Fibroblast of pulmonary artery (primary cell): ENCODE results near the gene GREM1.
A peak's percentile ranks its signal among the peaks of the same experiment; 100 is the strongest.

ENCODE experiments used
- DNase-seq: peaks from one replicate; pipeline ENCODE4 v3.0.0-alpha.2; 2010; ENCODE audit warnings: low read depth
- H3K4me3 ChIP-seq: replicated peaks from 2 replicates; pipeline ENCODE4 v1.5.1; 2011; ENCODE audit warnings: low read depth, mild to moderate bottlenecking, control low read depth, low read length, moderate library complexity
- CTCF ChIP-seq: IDR thresholded peaks from 2 replicates; pipeline ENCODE4 v1.5.1; 2011; ENCODE audit warnings: mild to moderate bottlenecking, control low read depth, low read length, inconsistent platforms; ENCODE audit errors: missing control alignments

The GREM1 gene

GRCh38 chr15:32675466-32675865 is 42.3 kb upstream of the GREM1 start:
- no peak for DNase-seq
- no peak overlapping the region for H3K4me3 ChIP-seq
- no peak for TF ChIP-seq CTCF

GRCh38 chr15:32676169-32676568 is 41.6 kb upstream of the GREM1 start:
- no peak for DNase-seq
- TF ChIP-seq CTCF: no peak
- H3K4me3 ChIP-seq: no peak overlapping the region

- DNase-seq: no peak
- TF ChIP-seq CTCF: no peak
- no peak overlapping the region for H3K4me3 ChIP-seq
Measured at GRCh38 chr15:32677238-32677750, 40.5 kb upstream of the GREM1 start.

GRCh38 chr15:32679298-32679690 is 38.5 kb upstream of the GREM1 start:
- H3K4me3 ChIP-seq: no peak overlapping the region
- DNase-seq: no peak
- no peak for TF ChIP-seq CTCF

GRCh38 chr15:32682569-32682968 is 35.2 kb upstream of the GREM1 start:
- no peak for TF ChIP-seq CTCF
- peak; percentile 96 for DNase-seq

GRCh38 chr15:32682977-32683630 is 34.7 kb upstream of the GREM1 start:
- H3K4me3 ChIP-seq: no peak overlapping the region
- no peak for DNase-seq
- TF ChIP-seq CTCF: no peak

More at GRCh38 chr15:32682569-32682968, 35.2 kb upstream of the GREM1 start:
- no peak overlapping the region for H3K4me3 ChIP-seq
